ENCODE results near the gene WDFY2.
"Not testable (repeated sequence)": the region's sequence is repeated elsewhere in the genome, so short reads cannot be mapped to it uniquely, and the experiment has no call there.

The WDFY2 gene

GRCh38 chr13:51673165-51673564 is 88.9 kb downstream of the WDFY2 start:
- no peak for DNase-seq

- no peak for DNase-seq
Observed at GRCh38 chr13:51674276-51674675, 90.0 kb downstream of the WDFY2 start.

- no peak for DNase-seq
Observed at GRCh38 chr13:51675385-51675784, 91.1 kb downstream of the WDFY2 start.

GRCh38 chr13:51675877-51676276 is 91.6 kb downstream of the WDFY2 start:
- DNase-seq: no peak

GRCh38 chr13:51676739-51677138 is 92.5 kb downstream of the WDFY2 start:
- no peak for DNase-seq

GRCh38 chr13:51678420-51678819 is 94.2 kb downstream of the WDFY2 start:
- no peak for DNase-seq

GRCh38 chr13:51679616-51680015 is 95.4 kb downstream of the WDFY2 start:
- DNase-seq: no peak

GRCh38 chr13:51681037-51681678 is 96.9 kb downstream of the WDFY2 start:
- no peak for DNase-seq

GRCh38 chr13:51682686-51683085 is 98.4 kb downstream of the WDFY2 start:
- DNase-seq: no peak

GRCh38 chr13:51683597-51683996 is 99.3 kb downstream of the WDFY2 start:
- DNase-seq: no peak

GRCh38 chr13:51684076-51684475 is 99.8 kb downstream of the WDFY2 start:
- no peak for DNase-seq

GRCh38 chr13:51687947-51688714 is 103.9 kb downstream of the WDFY2 start:
- no peak for DNase-seq

GRCh38 chr13:51688937-51689662 is 104.8 kb downstream of the WDFY2 start:
- no peak for DNase-seq

GRCh38 chr13:51689663-51689996 is 105.4 kb downstream of the WDFY2 start:
- no peak for DNase-seq

GRCh38 chr13:51695677-51696076 is 111.4 kb downstream of the WDFY2 start:
- not testable (repeated sequence) for DNase-seq

GRCh38 chr13:51697181-51697580 is 112.9 kb downstream of the WDFY2 start:
- DNase-seq: no peak

- DNase-seq: no peak
Observed at GRCh38 chr13:51697855-51698254, 113.6 kb downstream of the WDFY2 start.

GRCh38 chr13:51698352-51698751 is 114.1 kb downstream of the WDFY2 start:
- DNase-seq: no peak

GRCh38 chr13:51704399-51705313 is 120.4 kb downstream of the WDFY2 start:
- no peak for DNase-seq

- no peak for DNase-seq
Observed at GRCh38 chr13:51707461-51707860, 123.2 kb downstream of the WDFY2 start.

GRCh38 chr13:51713807-51714206 is 129.5 kb downstream of the WDFY2 start:
- no peak for DNase-seq

- DNase-seq: no peak
Observed at GRCh38 chr13:51714663-51715168, 130.5 kb downstream of the WDFY2 start.

- DNase-seq: no peak
Observed at GRCh38 chr13:51715613-51716012, 131.4 kb downstream of the WDFY2 start.

Data from 8988T (cell line).